HG03097 (cell line): ENCODE results near the gene PFDN6.
"Not testable (repeated sequence)": the region's sequence is repeated elsewhere in the genome, so short reads cannot be mapped to it uniquely, and the experiment has no call there.

Experiments
- ATAC-seq: cut with Tn5 transposase; IDR thresholded peaks from one replicate; pipeline ENCODE4 v1.9.1; 2021; ENCODE audit not compliant: unreplicated experiment, low FRiP score

The PFDN6 gene

GRCh38 chr6:33288921-33289783 is at the start of gene PFDN6, which contains the start of gene WDR46:
Gene PFDN6, plus strand, starts transcription at chr6:33289601. Its CDS starts 256 bp downstream, at chr6:33289857.
Gene WDR46, minus strand, starts transcription at chr6:33289239. Its CDS starts 69 bp downstream, at chr6:33289170.
- ATAC-seq: peak; percentile 65

GRCh38 chr6:33241968-33242367 is 47.4 kb upstream of the PFDN6 start:
- ATAC-seq: no peak

- ATAC-seq: no peak
Measured at GRCh38 chr6:33243476-33243875, 45.9 kb upstream of the PFDN6 start.

GRCh38 chr6:33247977-33248642 is 41.3 kb upstream of the PFDN6 start:
- ATAC-seq: peak; percentile 45

GRCh38 chr6:33248643-33248931 is 40.8 kb upstream of the PFDN6 start:
- no peak for ATAC-seq

- ATAC-seq: peak; percentile 91
Measured at GRCh38 chr6:33248932-33249731, 40.3 kb upstream of the PFDN6 start.

GRCh38 chr6:33249732-33250630 is 39.4 kb upstream of the PFDN6 start:
- no peak for ATAC-seq

- ATAC-seq: no peak
Measured at GRCh38 chr6:33250731-33251130, 38.7 kb upstream of the PFDN6 start.

- ATAC-seq: no peak
Measured at GRCh38 chr6:33251395-33252012, 37.9 kb upstream of the PFDN6 start.

GRCh38 chr6:33252759-33253158 is 36.6 kb upstream of the PFDN6 start:
- ATAC-seq: no peak

GRCh38 chr6:33254591-33254990 is 34.8 kb upstream of the PFDN6 start:
- ATAC-seq: no peak

- ATAC-seq: no peak
Measured at GRCh38 chr6:33259032-33259431, 30.4 kb upstream of the PFDN6 start.

- not testable (repeated sequence) for ATAC-seq
Measured at GRCh38 chr6:33262490-33262889, 26.9 kb upstream of the PFDN6 start.

- no peak for ATAC-seq
Measured at GRCh38 chr6:33264015-33264414, 25.4 kb upstream of the PFDN6 start.

- ATAC-seq: peak; percentile 3
Measured at GRCh38 chr6:33271117-33271467, 18.3 kb upstream of the PFDN6 start.

- peak; percentile 79 for ATAC-seq
Measured at GRCh38 chr6:33271468-33272274, 17.7 kb upstream of the PFDN6 start, which contains the start of the genes RPS18 and VPS52. Gene RPS18, plus strand, starts transcription at chr6:33272075. Its CDS starts 45 bp downstream, at chr6:33272120. Gene VPS52, minus strand, starts transcription at chr6:33271876. Its CDS starts 201 bp downstream, at chr6:33271675.

- ATAC-seq: no peak
Measured at GRCh38 chr6:33272275-33273128, 16.9 kb upstream of the PFDN6 start.
